Endothelial cell of umbilical vein (primary cell): ENCODE results near the gene KCTD5.
"Not testable (repeated sequence)": the region's sequence is repeated elsewhere in the genome, so short reads cannot be mapped to it uniquely, and the experiment has no call there.

Experiments used
- CTCF ChIP-seq, 2 donors: IDR thresholded peaks; 1 replicate in 1 of 2; 2 replicates in 1 of 2; pipeline ENCODE4 v1.5.1; 2011; ENCODE audit warnings: low read length in 2 of 2, mild to moderate bottlenecking in 2 of 2, moderate library complexity in 2 of 2, control low read depth in 1 of 2, inconsistent platforms in 1 of 2, low read depth in 1 of 2; ENCODE audit not compliant: insufficient read depth in 1 of 2; ENCODE audit errors: extremely low read depth in 1 of 2
- EZH2 ChIP-seq: IDR thresholded peaks from 2 replicates; pipeline ENCODE4 v1.6.1; 2012; ENCODE audit warnings: borderline replicate concordance, low read depth, mild to moderate bottlenecking, moderate library complexity, low read length, inconsistent platforms; ENCODE audit not compliant: severe bottlenecking
- MAX ChIP-seq: IDR thresholded peaks from 2 replicates; pipeline ENCODE4 v1.6.1; 2011; ENCODE audit not compliant: insufficient read depth, insufficient read length
- POLR2A ChIP-seq: IDR thresholded peaks from 2 replicates; pipeline ENCODE4 v1.6.1; 2012; ENCODE audit warnings: low read depth, mild to moderate bottlenecking, control low read depth, low read length

GRCh38 chr16:2660755-2661373 is 21.5 kb upstream of the KCTD5 start:
- TF ChIP-seq CTCF (IDR thresholded peaks at IDR 0.05; ENCODE audit: extremely low read depth in 1 of 2, insufficient read depth in 1 of 2, low read depth in 1 of 2, low read length in 2 of 2) = peak; percentile 28 to 59
- not testable (repeated sequence) for TF ChIP-seq POLR2A, EZH2, MAX
